ENCODE measurements around the gene VSTM2L.

DNA sequence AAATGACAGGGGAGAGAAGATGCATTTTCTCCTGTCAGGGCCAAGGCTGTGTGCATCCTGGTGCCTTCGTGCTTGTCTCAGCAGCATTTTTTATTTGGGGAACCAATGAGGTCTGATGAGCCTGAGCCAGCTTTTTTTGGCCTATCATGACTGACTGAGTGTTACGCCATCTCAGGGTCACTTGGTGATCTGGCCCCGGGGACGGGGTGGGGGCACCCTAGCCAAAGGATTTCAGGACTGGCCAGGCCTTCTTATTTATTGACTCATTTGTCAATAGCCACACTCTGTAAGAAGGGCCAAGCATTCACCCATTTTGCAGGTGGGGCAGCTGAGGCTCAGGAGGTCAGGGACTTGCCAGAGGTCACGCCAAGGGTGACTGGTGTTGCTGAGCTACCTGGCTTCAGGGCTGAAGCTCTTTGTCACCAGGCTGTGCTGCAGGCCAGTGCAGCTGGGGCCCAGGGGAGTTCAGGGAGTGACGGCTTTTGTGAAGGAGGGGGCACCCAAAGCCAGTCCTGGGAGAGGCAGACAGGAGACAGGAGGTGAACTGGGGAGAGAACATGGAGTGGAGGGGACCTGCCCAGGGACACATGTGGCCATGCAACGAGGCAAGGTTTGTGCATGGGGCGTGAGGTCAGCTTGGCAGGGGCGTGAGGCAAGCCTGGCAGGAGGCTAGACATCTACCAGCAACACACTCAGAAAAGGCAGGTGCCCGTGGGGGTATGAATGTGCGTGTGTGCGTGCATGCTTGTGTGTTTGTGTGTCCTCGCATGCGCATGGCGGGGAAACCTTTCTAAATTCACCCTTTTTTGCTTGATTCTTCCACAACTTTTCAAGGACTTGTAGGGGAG lies 31.1 kb downstream of the VSTM2L start:
- TF ChIP-seq, protein P1, sequence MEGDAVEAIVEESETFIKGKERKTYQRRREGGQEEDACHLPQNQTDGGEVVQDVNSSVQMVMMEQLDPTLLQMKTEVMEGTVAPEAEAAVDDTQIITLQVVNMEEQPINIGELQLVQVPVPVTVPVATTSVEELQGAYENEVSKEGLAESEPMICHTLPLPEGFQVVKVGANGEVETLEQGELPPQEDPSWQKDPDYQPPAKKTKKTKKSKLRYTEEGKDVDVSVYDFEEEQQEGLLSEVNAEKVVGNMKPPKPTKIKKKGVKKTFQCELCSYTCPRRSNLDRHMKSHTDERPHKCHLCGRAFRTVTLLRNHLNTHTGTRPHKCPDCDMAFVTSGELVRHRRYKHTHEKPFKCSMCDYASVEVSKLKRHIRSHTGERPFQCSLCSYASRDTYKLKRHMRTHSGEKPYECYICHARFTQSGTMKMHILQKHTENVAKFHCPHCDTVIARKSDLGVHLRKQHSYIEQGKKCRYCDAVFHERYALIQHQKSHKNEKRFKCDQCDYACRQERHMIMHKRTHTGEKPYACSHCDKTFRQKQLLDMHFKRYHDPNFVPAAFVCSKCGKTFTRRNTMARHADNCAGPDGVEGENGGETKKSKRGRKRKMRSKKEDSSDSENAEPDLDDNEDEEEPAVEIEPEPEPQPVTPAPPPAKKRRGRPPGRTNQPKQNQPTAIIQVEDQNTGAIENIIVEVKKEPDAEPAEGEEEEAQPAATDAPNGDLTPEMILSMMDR (conservative IDR thresholded peaks at IDR 0.05; ENCODE audit: low read length), result no peak
- TF ChIP-seq EZH2phosphoT487 (IDR thresholded peaks at IDR 0.05; ENCODE audit: borderline replicate concordance, low read depth, low read length), result no peak

Data from OCI-LY7 (cell line).